ENCODE results near the gene UNK.

Gene UNK, protein sequence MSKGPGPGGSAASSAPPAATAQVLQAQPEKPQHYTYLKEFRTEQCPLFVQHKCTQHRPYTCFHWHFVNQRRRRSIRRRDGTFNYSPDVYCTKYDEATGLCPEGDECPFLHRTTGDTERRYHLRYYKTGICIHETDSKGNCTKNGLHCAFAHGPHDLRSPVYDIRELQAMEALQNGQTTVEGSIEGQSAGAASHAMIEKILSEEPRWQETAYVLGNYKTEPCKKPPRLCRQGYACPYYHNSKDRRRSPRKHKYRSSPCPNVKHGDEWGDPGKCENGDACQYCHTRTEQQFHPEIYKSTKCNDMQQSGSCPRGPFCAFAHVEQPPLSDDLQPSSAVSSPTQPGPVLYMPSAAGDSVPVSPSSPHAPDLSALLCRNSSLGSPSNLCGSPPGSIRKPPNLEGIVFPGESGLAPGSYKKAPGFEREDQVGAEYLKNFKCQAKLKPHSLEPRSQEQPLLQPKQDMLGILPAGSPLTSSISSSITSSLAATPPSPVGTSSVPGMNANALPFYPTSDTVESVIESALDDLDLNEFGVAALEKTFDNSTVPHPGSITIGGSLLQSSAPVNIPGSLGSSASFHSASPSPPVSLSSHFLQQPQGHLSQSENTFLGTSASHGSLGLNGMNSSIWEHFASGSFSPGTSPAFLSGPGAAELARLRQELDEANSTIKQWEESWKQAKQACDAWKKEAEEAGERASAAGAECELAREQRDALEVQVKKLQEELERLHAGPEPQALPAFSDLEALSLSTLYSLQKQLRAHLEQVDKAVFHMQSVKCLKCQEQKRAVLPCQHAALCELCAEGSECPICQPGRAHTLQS

DNA sequence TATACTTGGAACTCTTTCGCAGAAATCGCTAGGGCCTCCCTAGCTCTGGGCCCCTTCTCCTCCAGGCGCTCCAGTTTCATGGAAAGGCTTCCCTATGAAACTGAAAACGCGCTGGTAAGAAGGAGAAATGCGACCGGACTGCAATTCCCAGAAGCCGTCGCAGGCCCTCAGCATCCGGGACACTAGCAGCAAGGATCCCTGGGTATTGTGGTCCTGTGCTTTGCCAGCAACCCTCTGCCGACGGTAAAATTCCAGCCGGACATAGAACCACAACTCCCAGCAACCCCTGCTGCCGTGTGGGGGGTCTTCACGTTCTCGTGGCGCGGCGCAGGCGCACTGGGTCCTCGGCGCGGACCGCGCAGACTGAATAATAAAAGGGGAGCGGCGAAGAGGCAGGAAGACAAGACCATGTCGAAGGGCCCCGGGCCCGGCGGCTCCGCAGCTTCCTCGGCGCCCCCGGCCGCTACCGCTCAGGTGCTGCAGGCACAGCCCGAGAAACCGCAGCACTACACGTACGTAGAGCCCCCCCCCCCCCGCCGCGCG, at the start of gene UNK:
Gene UNK (plus strand): TSS at position 334 of the 543 bp plus-strand sequence. CDS start 75 bp downstream, at position 409.
- no peaks in the 10 kb centered on the region for H3K36me3 ChIP-seq (ENCODE audit: control insufficient read depth in 2 of 2, insufficient read depth in 2 of 2, low read length in 2 of 2)
- peak within 1 kb of the TSS; percentile 93 to 100 for H3K27ac ChIP-seq (ENCODE audit: low read depth in 2 of 2, low read length in 2 of 2)
- no peaks in the 10 kb centered on the region for H3K9me3 ChIP-seq (ENCODE audit: control insufficient read depth in 2 of 2, low read length in 2 of 2)
- H3K27me3 ChIP-seq (ENCODE audit: control insufficient read depth in 2 of 2, insufficient read depth in 2 of 2, low read length in 2 of 2) = no peaks in the 10 kb centered on the region
- H3K4me3 ChIP-seq (ENCODE audit: low read length in 2 of 2) = peak within 1 kb of the TSS; percentile 76 to 90
- peak within 1 kb of the TSS; percentile 76 to 97 for H3K9ac ChIP-seq (ENCODE audit: low read depth in 1 of 2, low read length in 2 of 2)
- H3K4me1 ChIP-seq (ENCODE audit: control insufficient read depth in 2 of 2, insufficient read depth in 2 of 2, low read length in 2 of 2) = peaks cover 24 to 31% of the 10 kb centered on the region in 2 donors

DNA sequence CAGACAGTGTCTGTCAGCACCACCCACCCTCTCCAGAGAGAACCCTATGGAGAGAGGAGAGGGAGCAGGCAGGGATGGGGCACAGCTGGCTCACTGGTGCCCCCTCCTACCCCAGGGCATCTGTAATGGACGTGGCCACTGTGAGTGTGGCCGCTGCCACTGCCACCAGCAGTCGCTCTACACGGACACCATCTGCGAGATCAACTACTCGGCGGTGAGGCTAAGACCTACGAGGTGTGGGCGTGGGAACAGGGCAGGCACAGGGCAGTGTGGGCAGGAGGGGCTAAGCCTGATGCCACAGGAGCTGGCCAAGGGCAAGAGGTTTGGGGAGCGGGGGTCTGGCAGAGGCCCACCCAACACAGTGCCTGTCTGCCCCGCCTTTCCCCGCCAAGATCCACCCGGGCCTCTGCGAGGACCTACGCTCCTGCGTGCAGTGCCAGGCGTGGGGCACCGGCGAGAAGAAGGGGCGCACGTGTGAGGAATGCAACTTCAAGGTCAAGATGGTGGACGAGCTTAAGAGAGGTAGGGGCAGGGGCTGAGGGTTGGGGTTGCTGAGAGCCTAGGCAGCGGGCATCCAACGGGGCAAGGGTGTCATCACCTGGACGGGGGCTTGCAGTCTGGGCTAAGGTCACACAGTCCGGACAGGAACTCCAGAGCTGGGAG, 48.3 kb upstream of the UNK start:
- H3K4me3 ChIP-seq (ENCODE audit: low read length in 2 of 2) = no peak overlapping the region
- H3K27me3 ChIP-seq (ENCODE audit: control insufficient read depth in 2 of 2, insufficient read depth in 2 of 2, low read length in 2 of 2) = no peaks in the 10 kb centered on the region
- peaks cover 54 to 70% of the 10 kb centered on the region in 2 donors for H3K36me3 ChIP-seq (ENCODE audit: control insufficient read depth in 2 of 2, insufficient read depth in 2 of 2, low read length in 2 of 2)
- no peaks in the 10 kb centered on the region for H3K9me3 ChIP-seq (ENCODE audit: control insufficient read depth in 2 of 2, low read length in 2 of 2)
- no peak overlapping the region for H3K9ac ChIP-seq (ENCODE audit: low read depth in 1 of 2, low read length in 2 of 2)
- H3K4me1 ChIP-seq (ENCODE audit: control insufficient read depth in 2 of 2, insufficient read depth in 2 of 2, low read length in 2 of 2) = peaks cover 8 to 15% of the 10 kb centered on the region in 2 donors
- no peak overlapping the region for H3K27ac ChIP-seq (ENCODE audit: low read depth in 2 of 2, low read length in 2 of 2)

DNA sequence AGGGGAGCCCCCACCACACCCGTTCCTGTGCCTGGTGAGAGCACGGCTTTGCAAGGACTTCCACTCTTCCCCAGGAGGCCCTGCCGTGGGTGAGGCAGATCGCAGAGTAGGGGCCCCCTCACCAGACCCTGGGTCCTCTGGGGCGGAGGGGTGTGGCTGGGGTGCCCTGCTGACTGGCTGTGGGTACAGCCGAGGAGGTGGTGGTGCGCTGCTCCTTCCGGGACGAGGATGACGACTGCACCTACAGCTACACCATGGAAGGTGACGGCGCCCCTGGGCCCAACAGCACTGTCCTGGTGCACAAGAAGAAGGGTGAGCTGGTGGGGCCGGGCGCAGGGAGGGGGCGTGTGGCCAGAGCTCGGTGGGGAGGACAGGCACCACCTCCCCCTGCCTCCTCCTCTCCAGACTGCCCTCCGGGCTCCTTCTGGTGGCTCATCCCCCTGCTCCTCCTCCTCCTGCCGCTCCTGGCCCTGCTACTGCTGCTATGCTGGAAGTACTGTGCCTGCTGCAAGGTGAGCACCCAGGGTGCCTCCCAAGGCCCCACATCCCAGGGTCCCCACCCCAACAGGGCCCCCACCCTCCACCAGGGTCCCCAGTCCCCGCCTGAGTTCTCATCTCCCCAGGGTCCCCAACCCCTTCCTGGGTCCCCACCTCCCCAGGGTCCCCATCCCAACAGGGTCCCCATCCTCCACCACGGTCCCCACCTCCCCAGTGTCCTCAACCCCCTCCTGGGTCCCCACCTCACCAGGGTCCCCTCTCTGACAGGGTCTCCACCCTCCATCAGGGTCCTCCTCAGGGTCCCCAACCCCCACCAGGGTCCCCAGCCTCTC, 47.3 kb upstream of the UNK start:
- Histone ChIP-seq H3K4me1 (ENCODE audit: control insufficient read depth in 2 of 2, insufficient read depth in 2 of 2, low read length in 2 of 2) (peaks cover 2 to 6% of the 10 kb centered on the region in 2 donors), H3K4me3 (ENCODE audit: low read length in 2 of 2) (no peak overlapping the region), H3K9ac (ENCODE audit: low read depth in 1 of 2, low read length in 2 of 2) (no peak overlapping the region), H3K27me3 (ENCODE audit: control insufficient read depth in 2 of 2, insufficient read depth in 2 of 2, low read length in 2 of 2) (no peaks in the 10 kb centered on the region), H3K36me3 (ENCODE audit: control insufficient read depth in 2 of 2, insufficient read depth in 2 of 2, low read length in 2 of 2) (peaks cover 57 to 69% of the 10 kb centered on the region in 2 donors), H3K27ac (ENCODE audit: low read depth in 2 of 2, low read length in 2 of 2) (no peak overlapping the region), H3K9me3 (ENCODE audit: control insufficient read depth in 2 of 2, low read length in 2 of 2) (no peaks in the 10 kb centered on the region)

DNA sequence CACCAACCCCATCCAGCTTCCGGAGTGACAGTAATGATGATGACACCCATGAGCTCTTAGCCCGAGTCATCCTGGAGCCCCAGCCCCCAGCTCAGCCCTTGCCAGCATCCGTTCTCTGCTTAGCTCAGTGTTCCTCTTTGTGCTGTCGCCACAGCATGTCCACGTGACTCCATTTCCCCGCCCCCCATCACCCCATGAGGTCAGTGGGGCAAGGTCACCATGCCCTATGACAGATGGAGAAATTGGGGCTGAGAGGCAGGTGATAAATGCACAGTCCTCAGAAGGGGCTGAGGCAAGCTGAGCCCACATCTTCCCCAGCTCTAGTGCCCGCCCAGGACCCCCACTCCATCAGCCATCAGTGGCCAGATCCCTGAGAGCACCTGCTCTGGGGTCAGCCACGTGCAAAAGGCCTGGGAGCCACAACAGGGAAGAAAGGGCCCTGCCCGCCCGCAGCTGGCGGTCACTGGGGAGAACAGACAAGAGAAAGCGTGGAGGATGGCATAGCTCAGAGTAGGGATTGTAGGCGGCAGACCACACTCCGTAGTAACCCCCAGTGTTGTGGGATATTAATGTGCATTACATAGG, 46.3 kb upstream of the UNK start:
- Histone ChIP-seq H3K27me3 (ENCODE audit: control insufficient read depth in 2 of 2, insufficient read depth in 2 of 2, low read length in 2 of 2) (no peaks in the 10 kb centered on the region), H3K4me3 (ENCODE audit: low read length in 2 of 2) (no peak overlapping the region), H3K9me3 (ENCODE audit: control insufficient read depth in 2 of 2, low read length in 2 of 2) (no peaks in the 10 kb centered on the region), H3K4me1 (ENCODE audit: control insufficient read depth in 2 of 2, insufficient read depth in 2 of 2, low read length in 2 of 2) (peaks cover 0 to 3% of the 10 kb centered on the region in 2 donors), H3K27ac (ENCODE audit: low read depth in 2 of 2, low read length in 2 of 2) (no peak overlapping the region), H3K36me3 (ENCODE audit: control insufficient read depth in 2 of 2, insufficient read depth in 2 of 2, low read length in 2 of 2) (peaks cover 64 to 72% of the 10 kb centered on the region in 2 donors), H3K9ac (ENCODE audit: low read depth in 1 of 2, low read length in 2 of 2) (no peak overlapping the region)

DNA sequence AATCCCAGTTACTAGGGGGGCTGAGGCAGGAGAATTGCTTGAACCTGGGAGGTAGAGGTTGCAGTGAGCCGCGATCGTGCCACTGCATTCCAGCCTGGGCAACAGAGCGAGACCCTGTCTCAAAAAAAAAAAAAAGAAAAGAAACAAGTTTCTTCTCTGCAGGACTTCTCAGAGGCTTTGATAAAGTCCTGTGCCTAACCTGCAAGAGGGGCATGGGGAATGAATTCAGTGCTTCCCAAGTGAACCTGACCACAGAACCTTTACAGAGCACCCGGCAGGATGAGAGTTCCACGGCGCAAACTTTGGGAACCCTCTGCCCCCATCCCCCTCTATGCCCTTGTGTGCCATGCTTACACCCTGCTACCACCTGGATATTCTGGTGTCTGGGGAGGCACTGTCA, 45.4 kb upstream of the UNK start:
- Histone ChIP-seq H3K36me3 (ENCODE audit: control insufficient read depth in 2 of 2, insufficient read depth in 2 of 2, low read length in 2 of 2) (peaks cover 58 to 72% of the 10 kb centered on the region in 2 donors), H3K27ac (ENCODE audit: low read depth in 2 of 2, low read length in 2 of 2) (no peak overlapping the region), H3K27me3 (ENCODE audit: control insufficient read depth in 2 of 2, insufficient read depth in 2 of 2, low read length in 2 of 2) (no peaks in the 10 kb centered on the region), H3K4me3 (ENCODE audit: low read length in 2 of 2) (no peak overlapping the region), H3K9ac (ENCODE audit: low read depth in 1 of 2, low read length in 2 of 2) (no peak overlapping the region), H3K9me3 (ENCODE audit: control insufficient read depth in 2 of 2, low read length in 2 of 2) (no peaks in the 10 kb centered on the region), H3K4me1 (ENCODE audit: control insufficient read depth in 2 of 2, insufficient read depth in 2 of 2, low read length in 2 of 2) (peaks cover 0 to 3% of the 10 kb centered on the region in 2 donors)

DNA sequence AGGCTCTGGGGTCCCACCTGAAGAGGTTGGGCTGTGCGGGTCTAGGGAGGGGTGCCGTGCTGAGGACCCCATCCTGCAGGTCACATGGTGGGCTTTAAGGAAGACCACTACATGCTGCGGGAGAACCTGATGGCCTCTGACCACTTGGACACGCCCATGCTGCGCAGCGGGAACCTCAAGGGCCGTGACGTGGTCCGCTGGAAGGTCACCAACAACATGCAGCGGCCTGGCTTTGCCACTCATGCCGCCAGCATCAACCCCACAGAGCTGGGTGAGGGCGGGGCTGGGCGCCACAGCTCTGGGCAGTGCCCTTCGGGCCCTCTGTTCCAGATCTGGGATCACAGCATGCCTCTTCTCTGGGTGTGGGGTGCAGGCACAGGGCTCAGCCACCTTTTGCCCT, 44.8 kb upstream of the UNK start:
- Histone ChIP-seq H3K36me3 (ENCODE audit: control insufficient read depth in 2 of 2, insufficient read depth in 2 of 2, low read length in 2 of 2) (peaks cover 52 to 71% of the 10 kb centered on the region in 2 donors), H3K4me1 (ENCODE audit: control insufficient read depth in 2 of 2, insufficient read depth in 2 of 2, low read length in 2 of 2) (no peaks in the 10 kb centered on the region), H3K4me3 (ENCODE audit: low read length in 2 of 2) (no peak overlapping the region), H3K9ac (ENCODE audit: low read depth in 1 of 2, low read length in 2 of 2) (no peak overlapping the region), H3K9me3 (ENCODE audit: control insufficient read depth in 2 of 2, low read length in 2 of 2) (no peaks in the 10 kb centered on the region), H3K27ac (ENCODE audit: low read depth in 2 of 2, low read length in 2 of 2) (no peak overlapping the region), H3K27me3 (ENCODE audit: control insufficient read depth in 2 of 2, insufficient read depth in 2 of 2, low read length in 2 of 2) (no peaks in the 10 kb centered on the region)

DNA sequence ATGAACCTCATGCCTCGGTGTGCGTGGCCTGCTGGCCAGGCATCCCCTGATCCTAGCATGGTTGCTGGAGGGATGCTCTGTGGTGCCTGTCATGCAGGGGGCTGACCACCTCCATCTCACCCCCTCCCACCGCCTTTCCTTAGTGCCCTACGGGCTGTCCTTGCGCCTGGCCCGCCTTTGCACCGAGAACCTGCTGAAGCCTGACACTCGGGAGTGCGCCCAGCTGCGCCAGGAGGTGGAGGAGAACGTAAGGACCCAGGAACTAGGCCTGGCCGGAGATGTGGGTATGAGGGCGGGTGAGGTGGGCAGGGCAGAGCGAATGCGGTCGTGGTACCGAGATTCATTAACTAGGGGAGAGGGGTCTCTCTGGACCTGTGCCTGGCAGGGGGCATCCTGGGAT, 44.4 kb upstream of the UNK start:
- Histone ChIP-seq H3K27ac (ENCODE audit: low read depth in 2 of 2, low read length in 2 of 2) (no peak overlapping the region), H3K9ac (ENCODE audit: low read depth in 1 of 2, low read length in 2 of 2) (no peak overlapping the region), H3K36me3 (ENCODE audit: control insufficient read depth in 2 of 2, insufficient read depth in 2 of 2, low read length in 2 of 2) (peaks cover 54 to 71% of the 10 kb centered on the region in 2 donors), H3K9me3 (ENCODE audit: control insufficient read depth in 2 of 2, low read length in 2 of 2) (no peaks in the 10 kb centered on the region), H3K4me3 (ENCODE audit: low read length in 2 of 2) (no peak overlapping the region), H3K27me3 (ENCODE audit: control insufficient read depth in 2 of 2, insufficient read depth in 2 of 2, low read length in 2 of 2) (no peaks in the 10 kb centered on the region), H3K4me1 (ENCODE audit: control insufficient read depth in 2 of 2, insufficient read depth in 2 of 2, low read length in 2 of 2) (no peaks in the 10 kb centered on the region)

DNA sequence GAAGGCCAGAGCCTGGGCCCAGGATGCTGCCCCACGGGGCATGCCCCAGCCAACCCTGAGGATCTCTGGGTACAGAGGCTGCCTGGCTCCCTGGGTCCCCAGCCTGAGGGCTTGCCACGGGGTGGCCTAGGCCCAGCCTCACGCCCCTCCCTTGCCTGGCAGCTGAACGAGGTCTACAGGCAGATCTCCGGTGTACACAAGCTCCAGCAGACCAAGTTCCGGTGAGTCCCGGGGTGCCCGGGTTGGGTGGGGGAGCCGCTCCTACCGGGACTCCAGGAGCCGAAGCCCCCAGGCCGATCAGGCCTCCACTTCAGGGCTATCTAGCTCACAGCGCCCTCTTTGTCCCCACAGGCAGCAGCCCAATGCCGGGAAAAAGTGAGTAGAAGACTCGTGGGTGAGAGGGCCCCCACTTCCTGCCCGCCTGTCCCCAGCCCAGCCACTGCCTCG, 44.0 kb upstream of the UNK start:
- Histone ChIP-seq H3K9ac (ENCODE audit: low read depth in 1 of 2, low read length in 2 of 2) (no peak overlapping the region), H3K4me1 (ENCODE audit: control insufficient read depth in 2 of 2, insufficient read depth in 2 of 2, low read length in 2 of 2) (no peaks in the 10 kb centered on the region), H3K27ac (ENCODE audit: low read depth in 2 of 2, low read length in 2 of 2) (no peak overlapping the region), H3K27me3 (ENCODE audit: control insufficient read depth in 2 of 2, insufficient read depth in 2 of 2, low read length in 2 of 2) (no peaks in the 10 kb centered on the region), H3K9me3 (ENCODE audit: control insufficient read depth in 2 of 2, low read length in 2 of 2) (no peaks in the 10 kb centered on the region), H3K36me3 (ENCODE audit: control insufficient read depth in 2 of 2, insufficient read depth in 2 of 2, low read length in 2 of 2) (peaks cover 54 to 68% of the 10 kb centered on the region in 2 donors), H3K4me3 (ENCODE audit: low read length in 2 of 2) (no peak overlapping the region)

DNA sequence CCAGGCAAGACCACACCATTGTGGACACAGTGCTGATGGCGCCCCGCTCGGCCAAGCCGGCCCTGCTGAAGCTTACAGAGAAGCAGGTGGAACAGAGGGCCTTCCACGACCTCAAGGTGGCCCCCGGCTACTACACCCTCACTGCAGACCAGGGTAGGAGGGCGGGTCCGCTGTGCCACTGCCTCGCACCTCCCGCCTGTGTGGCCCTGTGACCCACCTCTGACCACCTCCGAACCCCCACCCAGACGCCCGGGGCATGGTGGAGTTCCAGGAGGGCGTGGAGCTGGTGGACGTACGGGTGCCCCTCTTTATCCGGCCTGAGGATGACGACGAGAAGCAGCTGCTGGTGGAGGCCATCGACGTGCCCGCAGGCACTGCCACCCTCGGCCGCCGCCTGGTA, 42.3 kb upstream of the UNK start:
- H3K9ac ChIP-seq (ENCODE audit: low read depth in 1 of 2, low read length in 2 of 2) = no peak overlapping the region

More for the DNA sequence above, 42.3 kb upstream of the UNK start:
- no peak overlapping the region for H3K4me3 ChIP-seq (ENCODE audit: low read length in 2 of 2)
- H3K27ac ChIP-seq (ENCODE audit: low read depth in 2 of 2, low read length in 2 of 2) = no peak overlapping the region
- H3K9me3 ChIP-seq (ENCODE audit: control insufficient read depth in 2 of 2, low read length in 2 of 2) = no peaks in the 10 kb centered on the region
- peaks cover 43 to 52% of the 10 kb centered on the region in 2 donors for H3K36me3 ChIP-seq (ENCODE audit: control insufficient read depth in 2 of 2, insufficient read depth in 2 of 2, low read length in 2 of 2)
- H3K27me3 ChIP-seq (ENCODE audit: control insufficient read depth in 2 of 2, insufficient read depth in 2 of 2, low read length in 2 of 2) = no peaks in the 10 kb centered on the region
- H3K4me1 ChIP-seq (ENCODE audit: control insufficient read depth in 2 of 2, insufficient read depth in 2 of 2, low read length in 2 of 2) = no peaks in the 10 kb centered on the region
